ENCODE measurements around the gene ZNF22. TPM values are rescaled to one million over a fixed set of nuclear protein-coding genes. Genes with fewer than 3 reads are reported as not detected.

Gene ZNF22
- total and polyA plus RNA-seq, 9 donors: 19.4 to 38.0 (median 27.4) TPM

- Histone ChIP-seq H3K4me1 (ENCODE audit: insufficient read depth) (peaks cover 39% of the 10 kb centered on the region), H3K27ac (peak overlapping the region in 1 of 2 donors; percentile 1), H3K4me3 (no peak overlapping the region), H3K9me3 (no peaks in the 10 kb centered on the region), H3K27me3 (no peaks in the 10 kb centered on the region), H3K36me3 (no peaks in the 10 kb centered on the region)
- peak; percentile 46 to 66 (median 57) for DNase-seq
- intact Hi-C loops (cut with DNase I): no loop called here
- WGBS, 3 donors: 6 to 14% (median 6%) methylated on average over 5 of the region's 5 CpGs
- no peak for TF ChIP-seq POLR2A (IDR thresholded peaks at IDR 0.05)
- no peak for TF ChIP-seq CTCF (IDR thresholded peaks at IDR 0.05)
- TF ChIP-seq EP300 (IDR thresholded peaks at IDR 0.05): no peak
These were observed 9.2 kb upstream of the ZNF22 start for GRCh38 chr10:44991571-44991970.

GRCh38 chr10:44992070-44992731 is 8.5 kb upstream of the ZNF22 start:
- Histone ChIP-seq H3K36me3 (no peaks in the 10 kb centered on the region), H3K9me3 (no peaks in the 10 kb centered on the region), H3K4me3 (no peak overlapping the region), H3K4me1 (ENCODE audit: insufficient read depth) (peaks cover 41% of the 10 kb centered on the region), H3K27ac (peak overlapping the region; percentile 1 to 24), H3K27me3 (no peaks in the 10 kb centered on the region)
- 70 to 83% (median 77%) methylated on average over 11 of the region's 11 CpGs for WGBS, 3 donors
- DNase-seq: peak; percentile 12 to 51 (median 39)
- intact Hi-C loops (cut with DNase I): no loop called here
- TF ChIP-seq EP300 (IDR thresholded peaks at IDR 0.05) (no peak), POLR2A (IDR thresholded peaks at IDR 0.05) (no peak)

GRCh38 chr10:44992732-44993225 is 7.9 kb upstream of the ZNF22 start:
- peak in 1 of 5 donors; percentile 23 for DNase-seq
- peaks cover 46% of the 10 kb centered on the region for H3K4me1 ChIP-seq (ENCODE audit: insufficient read depth)
- H3K27me3 ChIP-seq: no peaks in the 10 kb centered on the region
- H3K4me3 ChIP-seq: no peak overlapping the region
- H3K36me3 ChIP-seq: no peaks in the 10 kb centered on the region
- intact Hi-C loops (cut with DNase I): no loop called here
- no peaks in the 10 kb centered on the region for H3K9me3 ChIP-seq
- peak overlapping the region in 1 of 2 donors; percentile 86 for H3K27ac ChIP-seq
- WGBS, 3 donors: 96 to 97% (median 96%) methylated on average over 8 of the region's 8 CpGs
- no peak for TF ChIP-seq EP300 (IDR thresholded peaks at IDR 0.05)
- no peak for TF ChIP-seq CTCF (IDR thresholded peaks at IDR 0.05)
- no peak for TF ChIP-seq POLR2A (IDR thresholded peaks at IDR 0.05)

GRCh38 chr10:44993226-44993921 is 7.3 kb upstream of the ZNF22 start:
- H3K36me3 ChIP-seq: no peaks in the 10 kb centered on the region
- intact Hi-C loops (cut with DNase I): no loop called here

More at GRCh38 chr10:44993226-44993921, 7.3 kb upstream of the ZNF22 start:
- H3K27me3 ChIP-seq: no peaks in the 10 kb centered on the region
- H3K4me1 ChIP-seq (ENCODE audit: insufficient read depth): peaks cover 50% of the 10 kb centered on the region
- no peak overlapping the region for H3K4me3 ChIP-seq
- H3K9me3 ChIP-seq: no peaks in the 10 kb centered on the region
- DNase-seq: peak; percentile 9 to 37 (median 21)
- H3K27ac ChIP-seq: peak overlapping the region in 1 of 2 donors; percentile 86
- 96 to 97% (median 96%) methylated on average over 14 of the region's 14 CpGs for WGBS, 3 donors
- no peak for TF ChIP-seq POLR2A (IDR thresholded peaks at IDR 0.05)
- no peak for TF ChIP-seq EP300 (IDR thresholded peaks at IDR 0.05)
- TF ChIP-seq CTCF (IDR thresholded peaks at IDR 0.05): no peak
